DOHH2 (cell line): ENCODE measurements around the gene ENC1.

ENCODE experiments used
- EZH2phosphoT487 ChIP-seq: fragments of 200-600 bp; sonication (generic); IDR thresholded peaks from 2 replicates; pipeline ENCODE4 v1.6.1; 2017; ENCODE audit warnings: borderline replicate concordance, mild to moderate bottlenecking, antibody characterized with exemption, low read length, moderate library complexity, mixed read lengths
- TF ChIP-seq, protein P1 (sequence below): fragments of 200-600 bp; sonication (generic); IDR thresholded peaks from one replicate; pipeline ENCODE4 v1.5.1; 2014; ENCODE audit warnings: antibody characterized with exemption, mild to moderate bottlenecking, low read depth, low read length; ENCODE audit not compliant: poor library complexity, severe bottlenecking

DNA sequence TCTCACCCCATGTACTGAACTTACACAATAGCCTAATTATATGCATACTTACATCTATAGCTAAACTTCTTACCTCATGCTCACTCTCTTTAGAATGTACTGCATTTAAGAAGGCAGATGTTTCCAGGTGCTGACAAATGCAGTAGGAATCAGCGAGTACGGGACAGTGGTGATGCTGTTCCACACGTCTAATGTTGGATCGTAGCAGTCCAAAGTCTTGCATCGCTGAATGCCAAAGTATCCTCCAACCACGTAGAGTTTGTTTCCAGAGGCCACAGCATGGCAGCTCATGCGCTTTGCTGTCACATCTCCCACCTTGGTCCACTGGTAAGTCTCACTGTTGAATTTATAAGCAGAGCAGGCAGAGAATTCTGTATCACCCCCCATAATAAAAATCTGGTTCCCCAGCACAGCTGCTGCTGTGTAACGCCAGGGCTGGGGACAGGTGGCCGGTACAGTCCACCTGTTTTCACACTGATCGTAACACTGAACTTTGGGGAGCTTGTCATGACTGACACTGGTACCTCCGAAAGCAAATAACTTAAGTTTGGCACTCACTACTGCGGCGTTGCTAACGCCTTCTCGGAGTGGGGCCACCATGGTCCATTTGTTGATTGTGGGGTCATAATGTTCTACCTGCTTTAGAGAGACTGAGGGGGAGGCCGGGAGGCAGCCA lies 5.8 kb downstream of the ENC1 start:
- TF ChIP-seq, protein P1, sequence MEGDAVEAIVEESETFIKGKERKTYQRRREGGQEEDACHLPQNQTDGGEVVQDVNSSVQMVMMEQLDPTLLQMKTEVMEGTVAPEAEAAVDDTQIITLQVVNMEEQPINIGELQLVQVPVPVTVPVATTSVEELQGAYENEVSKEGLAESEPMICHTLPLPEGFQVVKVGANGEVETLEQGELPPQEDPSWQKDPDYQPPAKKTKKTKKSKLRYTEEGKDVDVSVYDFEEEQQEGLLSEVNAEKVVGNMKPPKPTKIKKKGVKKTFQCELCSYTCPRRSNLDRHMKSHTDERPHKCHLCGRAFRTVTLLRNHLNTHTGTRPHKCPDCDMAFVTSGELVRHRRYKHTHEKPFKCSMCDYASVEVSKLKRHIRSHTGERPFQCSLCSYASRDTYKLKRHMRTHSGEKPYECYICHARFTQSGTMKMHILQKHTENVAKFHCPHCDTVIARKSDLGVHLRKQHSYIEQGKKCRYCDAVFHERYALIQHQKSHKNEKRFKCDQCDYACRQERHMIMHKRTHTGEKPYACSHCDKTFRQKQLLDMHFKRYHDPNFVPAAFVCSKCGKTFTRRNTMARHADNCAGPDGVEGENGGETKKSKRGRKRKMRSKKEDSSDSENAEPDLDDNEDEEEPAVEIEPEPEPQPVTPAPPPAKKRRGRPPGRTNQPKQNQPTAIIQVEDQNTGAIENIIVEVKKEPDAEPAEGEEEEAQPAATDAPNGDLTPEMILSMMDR: no peak
- TF ChIP-seq EZH2phosphoT487: no peak
